OCI-LY7 (cell line): Measurements from ENCODE around the gene EXOC6B.

ENCODE experiments used
- CTCF ChIP-seq: fragments of 200-600 bp; sonication (generic); conservative IDR thresholded peaks from 2 replicates; pipeline ENCODE4 v1.5.1; 2014; ENCODE audit warnings: mild to moderate bottlenecking, antibody characterized with exemption, low read length, moderate library complexity, mixed read lengths
- EZH2phosphoT487 ChIP-seq: fragments of 200-600 bp; sonication (generic); IDR thresholded peaks from 2 replicates; pipeline ENCODE4 v1.6.1; 2018; ENCODE audit warnings: low read depth, borderline replicate concordance, mild to moderate bottlenecking, mixed run types, antibody characterized with exemption, low read length, moderate library complexity, mixed read lengths

GRCh38 chr2:72583376-72583775, 242.5 kb downstream of the EXOC6B start:
- TF ChIP-seq CTCF (no peak), EZH2phosphoT487 (no peak)
